ENCODE results near the gene AIFM1. TPM values are rescaled to one million over a fixed set of nuclear protein-coding genes. Genes with fewer than 3 reads are reported as not detected.
"Not testable (repeated sequence)": the region's sequence is repeated elsewhere in the genome, so short reads cannot be mapped to it uniquely, and the experiment has no call there.

The AIFM1 gene
- polyA plus RNA-seq, 3 donors, result 19.6 to 41.5 (median 24.5) TPM

GRCh38 chrX:130125091-130125874, 40.4 kb downstream of the AIFM1 start:
- H3K27ac ChIP-seq (ENCODE audit: low read depth, low read length), result no peak overlapping the region
- WGBS, 3 donors, result 50 to 55% (median 52%) methylated on average over 12 to 13 of the region's 13 CpGs

GRCh38 chrX:130124577-130124976, 41.1 kb downstream of the AIFM1 start:
- H3K27ac ChIP-seq (ENCODE audit: low read depth, low read length), result no peak overlapping the region
- 53 to 94% (median 71%) methylated on average over 4 of the region's 4 CpGs for WGBS, 3 donors

- 40 to 70% (median 50%) methylated on average over 2 to 13 of the region's 13 CpGs for WGBS, 3 donors
- no peak overlapping the region for H3K27ac ChIP-seq (ENCODE audit: low read depth, low read length)
Observed at GRCh38 chrX:130121505-130121800, 44.2 kb downstream of the AIFM1 start.

GRCh38 chrX:130120746-130121504, 44.7 kb downstream of the AIFM1 start:
- no peak overlapping the region for H3K27ac ChIP-seq (ENCODE audit: low read depth, low read length)
- WGBS, 3 donors, result 2 to 31% (median 3%) methylated on average over 24 to 56 of the region's 58 CpGs

GRCh38 chrX:130120321-130120731, 45.3 kb downstream of the AIFM1 start:
- no peak overlapping the region for H3K27ac ChIP-seq (ENCODE audit: low read depth, low read length)
- 21 to 33% (median 27%) methylated on average over 20 to 28 of the region's 28 CpGs for WGBS, 3 donors

GRCh38 chrX:130119312-130119898, 46.2 kb downstream of the AIFM1 start:
- no peak overlapping the region for H3K27ac ChIP-seq (ENCODE audit: low read depth, low read length)
- 48 to 62% (median 51%) methylated on average over 12 to 14 of the region's 14 CpGs for WGBS, 3 donors

- H3K27ac ChIP-seq (ENCODE audit: low read depth, low read length), result no peak overlapping the region
- WGBS, 3 donors, result 52 to 62% (median 53%) methylated on average over 20 to 21 of the region's 21 CpGs
Observed at GRCh38 chrX:130118441-130119311, 47.0 kb downstream of the AIFM1 start.

- WGBS, 3 donors, result 78 to 96% (median 89%) methylated on average over 6 to 7 of the region's 7 CpGs
- H3K27ac ChIP-seq (ENCODE audit: low read depth, low read length), result no peak overlapping the region
Observed at GRCh38 chrX:130117166-130117565, 48.5 kb downstream of the AIFM1 start.

- not testable (repeated sequence) for H3K27ac ChIP-seq (ENCODE audit: low read depth, low read length)
- WGBS, 3 donors, result 76 to 89% (median 85%) methylated on average over 10 of the region's 10 CpGs
Observed at GRCh38 chrX:130115119-130115885, 50.3 kb downstream of the AIFM1 start.

GRCh38 chrX:130114141-130114588, 51.5 kb downstream of the AIFM1 start:
- 66 to 89% (median 73%) methylated on average over 3 to 9 of the region's 9 CpGs for WGBS, 3 donors
- H3K27ac ChIP-seq (ENCODE audit: low read depth, low read length), result no peak overlapping the region

- WGBS, 3 donors, result 35 to 47% (median 37%) methylated on average over 29 to 43 of the region's 43 CpGs
- H3K27ac ChIP-seq (ENCODE audit: low read depth, low read length), result no peak overlapping the region
Observed at GRCh38 chrX:130111220-130112154, 54.2 kb downstream of the AIFM1 start.

- 1 to 29% (median 4%) methylated on average over 10 to 94 of the region's 123 CpGs for WGBS, 3 donors
- peak within 1 kb of the TSS; percentile 66 for H3K27ac ChIP-seq (ENCODE audit: low read depth, low read length)
Observed at GRCh38 chrX:130110379-130111219, 55.0 kb downstream of the AIFM1 start, which contains the start of gene ELF4. TSS of gene ELF4 (minus strand) at chrX:130110497. CDS start at chrX:130081330, 29,167 bp downstream.

GRCh38 chrX:130109429-130110378, 55.9 kb downstream of the AIFM1 start:
- 1 to 35% (median 23%) methylated on average over 14 to 81 of the region's 81 CpGs for whole genome bisulfite sequencing, 3 donors
- H3K27ac ChIP-seq (ENCODE audit: low read depth, low read length), result peak overlapping the region; percentile 66

- H3K27ac ChIP-seq (ENCODE audit: low read depth, low read length), result no peak overlapping the region
- 14 to 66% (median 38%) methylated on average over 9 of the region's 9 CpGs for WGBS, 3 donors
Observed at GRCh38 chrX:130108647-130109428, 56.8 kb downstream of the AIFM1 start.

Measured in adipose tissue (tissue), 3 donors.